GM19324 (cell line): ENCODE data around the gene UVRAG.

Source experiments
- ATAC-seq: cut with Tn5 transposase; IDR thresholded peaks from one replicate; pipeline ENCODE4 v1.9.1; 2021; ENCODE audit warnings: mild to moderate bottlenecking, moderate library complexity; ENCODE audit not compliant: unreplicated experiment, low FRiP score

Gene UVRAG

GRCh38 chr11:76175783-76176182 lies 360.8 kb downstream of the UVRAG start:
- ATAC-seq = no peak

- ATAC-seq = no peak
Measured at GRCh38 chr11:76176463-76176862, 361.5 kb downstream of the UVRAG start.

- ATAC-seq = no peak
Measured at GRCh38 chr11:76177250-76177686, 362.3 kb downstream of the UVRAG start.

GRCh38 chr11:76179147-76179546 lies 364.1 kb downstream of the UVRAG start:
- no peak for ATAC-seq

- no peak for ATAC-seq
Measured at GRCh38 chr11:76181371-76181770, 366.4 kb downstream of the UVRAG start.

- no peak for ATAC-seq
Measured at GRCh38 chr11:76184551-76184993, 369.6 kb downstream of the UVRAG start.

GRCh38 chr11:76185511-76185910 lies 370.5 kb downstream of the UVRAG start:
- ATAC-seq = no peak

GRCh38 chr11:76185931-76186401 lies 371.0 kb downstream of the UVRAG start:
- ATAC-seq = no peak

GRCh38 chr11:76186776-76187279 lies 371.8 kb downstream of the UVRAG start:
- ATAC-seq = no peak

GRCh38 chr11:76188873-76189272 lies 373.9 kb downstream of the UVRAG start:
- ATAC-seq = no peak

- ATAC-seq = no peak
Measured at GRCh38 chr11:76189682-76190081, 374.7 kb downstream of the UVRAG start.

GRCh38 chr11:76190376-76190775 lies 375.4 kb downstream of the UVRAG start:
- ATAC-seq = no peak
